NCI-H1105 (cell line): ENCODE data around the gene JAKMIP3.

Experiments
- DNase-seq: peaks from one replicate; lab custom pipeline; 2025; lab: John Stamatoyannopoulos, UW

JAKMIP3 gene

GRCh38 chr10:132065491-132066105 lies at the start of gene JAKMIP3:
TSS of gene JAKMIP3 (plus strand) at chr10:132065946. CDS start at chr10:132104809, 38,863 bp downstream.
- DNase-seq, result no peak

GRCh38 chr10:132016514-132016913 lies 49.2 kb upstream of the JAKMIP3 start:
- DNase-seq, result no peak

- DNase-seq, result no peak
Measured at GRCh38 chr10:132018446-132018845, 47.3 kb upstream of the JAKMIP3 start.

- DNase-seq, result no peak
Measured at GRCh38 chr10:132019366-132019765, 46.4 kb upstream of the JAKMIP3 start.

DNA sequence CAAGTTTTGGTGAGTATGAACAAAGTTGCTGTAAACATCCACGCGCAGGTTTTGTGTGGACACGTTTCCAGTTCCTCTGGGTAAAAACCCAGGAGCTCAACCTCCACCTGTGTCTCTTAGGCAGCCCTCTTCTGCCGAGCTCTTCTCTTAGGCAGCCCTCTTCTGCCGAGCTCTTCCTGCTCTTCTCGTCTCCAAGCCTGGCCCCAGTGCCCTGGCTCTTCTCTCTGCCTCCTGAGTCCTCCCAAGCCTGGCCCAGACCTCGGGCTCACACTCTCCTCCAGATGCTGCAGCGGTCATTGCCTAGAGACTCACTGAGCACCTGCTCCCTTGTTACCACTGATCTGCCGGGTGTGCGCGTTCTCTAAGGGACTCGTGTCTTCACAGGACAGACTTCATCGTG lies 45.3 kb upstream of the JAKMIP3 start:
- DNase-seq, result no peak

DNA sequence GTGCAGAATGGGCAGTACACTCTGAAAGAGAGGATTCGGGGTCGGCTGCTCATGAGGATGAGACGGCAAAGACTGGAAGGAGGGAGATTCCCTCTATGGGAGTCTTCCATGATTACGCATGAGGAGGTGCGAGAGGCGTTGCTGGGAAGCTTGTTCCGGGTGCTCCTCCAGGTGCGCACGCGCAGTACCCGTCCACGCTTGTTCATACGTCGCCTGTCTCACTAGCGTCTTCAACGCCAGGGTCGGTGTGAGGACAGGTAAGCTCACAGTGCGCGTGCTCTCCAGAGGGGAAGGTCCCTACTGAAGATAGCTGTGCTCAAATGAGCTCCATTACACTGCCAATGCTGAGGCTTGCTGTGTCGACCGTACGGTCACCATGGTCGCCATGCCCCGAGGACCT lies 44.7 kb upstream of the JAKMIP3 start:
- DNase-seq, result no peak

- DNase-seq, result no peak
Measured at GRCh38 chr10:132021504-132022143, 44.1 kb upstream of the JAKMIP3 start.

DNA sequence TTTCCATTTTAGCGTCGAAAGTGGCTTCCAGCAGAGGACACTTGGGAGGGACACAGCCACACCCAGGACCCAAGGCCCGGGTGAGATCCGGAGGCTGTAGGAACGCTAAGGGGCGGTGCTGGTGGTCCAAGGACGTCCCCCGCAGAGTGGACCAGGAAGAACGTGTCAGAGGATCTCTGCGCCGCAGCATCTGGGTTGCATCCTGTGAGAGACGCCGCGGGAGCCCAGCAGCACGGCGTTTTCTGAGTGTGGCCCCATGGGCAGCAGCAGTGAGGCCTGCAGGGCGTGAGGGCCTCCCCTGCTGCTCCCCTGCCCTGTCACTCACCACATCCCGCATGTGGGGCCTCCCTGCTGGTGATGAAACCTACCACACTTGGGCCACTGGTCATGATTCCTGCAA lies 43.5 kb upstream of the JAKMIP3 start:
- DNase-seq, result no peak

- DNase-seq, result no peak
Measured at GRCh38 chr10:132023092-132023811, 42.5 kb upstream of the JAKMIP3 start.

DNA sequence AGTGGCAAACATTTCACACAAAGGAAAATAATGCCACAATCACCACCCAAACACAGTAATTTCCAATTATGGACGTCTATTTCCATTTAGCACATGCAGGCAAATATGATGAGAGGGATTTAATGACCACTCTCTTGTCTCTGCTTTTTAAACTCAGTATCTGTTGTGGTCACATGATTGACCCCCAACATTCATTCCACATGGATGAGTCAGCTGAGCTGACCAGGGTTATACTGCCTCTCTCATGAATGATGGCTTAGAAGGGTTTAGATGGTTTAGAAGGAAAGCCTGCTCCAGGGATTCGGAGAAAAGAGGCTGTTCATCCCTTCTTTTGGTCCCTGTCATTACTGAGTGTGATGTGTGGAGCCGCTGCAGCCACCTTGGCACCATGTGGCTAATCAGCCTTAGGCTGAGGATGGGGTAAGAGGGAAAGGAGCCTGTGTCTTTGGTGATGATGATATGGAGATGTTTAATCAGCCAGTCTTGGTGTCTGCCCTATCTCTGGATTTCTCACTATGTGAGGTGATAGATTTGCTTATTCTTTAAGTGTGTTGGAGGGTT lies 38.2 kb upstream of the JAKMIP3 start:
- DNase-seq, result no peak

- DNase-seq, result no peak
Measured at GRCh38 chr10:132028706-132029105, 37.0 kb upstream of the JAKMIP3 start.

GRCh38 chr10:132030898-132031463 lies 34.8 kb upstream of the JAKMIP3 start:
- DNase-seq, result no peak

GRCh38 chr10:132033632-132034031 lies 32.1 kb upstream of the JAKMIP3 start:
- DNase-seq, result no peak

- DNase-seq, result no peak
Measured at GRCh38 chr10:132035476-132035875, 30.3 kb upstream of the JAKMIP3 start.

DNA sequence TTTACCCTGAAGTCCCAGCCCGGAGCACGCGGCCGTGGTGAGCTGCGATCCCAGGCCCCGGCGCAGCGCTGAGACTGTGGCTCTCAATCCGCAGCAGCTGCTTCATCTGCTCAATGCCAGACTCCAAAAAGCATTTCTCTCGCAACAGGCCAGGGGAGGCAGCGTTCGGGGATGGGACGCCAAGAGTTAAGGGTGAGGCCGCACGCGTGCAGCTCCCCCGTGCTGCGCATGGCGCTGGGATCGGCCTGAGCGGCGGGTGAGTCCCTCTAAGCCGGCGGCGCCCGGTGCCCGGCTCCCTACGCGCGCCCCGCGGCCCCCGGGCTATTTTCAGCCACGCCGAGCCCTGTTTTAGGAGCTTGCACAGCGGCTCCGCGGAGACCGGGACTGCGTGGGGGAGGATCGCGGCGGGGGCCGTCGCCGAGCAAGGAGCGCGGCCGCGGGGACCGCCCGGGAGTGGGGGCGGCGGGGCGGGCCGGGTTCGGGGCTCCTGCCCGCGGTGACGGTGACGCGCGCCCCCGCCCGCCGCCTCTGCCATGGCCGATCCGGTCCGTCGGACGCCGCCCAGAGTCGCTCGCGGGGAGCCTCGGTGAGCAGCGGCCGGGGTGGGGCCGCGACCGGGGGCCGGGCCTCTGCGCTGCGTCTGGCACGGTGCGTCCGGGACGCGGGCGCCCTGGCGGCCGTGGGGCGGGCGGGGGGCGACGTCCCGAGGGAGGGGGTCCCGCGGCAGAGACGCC lies 29.4 kb upstream of the JAKMIP3 start:
- DNase-seq, result no peak

DNA sequence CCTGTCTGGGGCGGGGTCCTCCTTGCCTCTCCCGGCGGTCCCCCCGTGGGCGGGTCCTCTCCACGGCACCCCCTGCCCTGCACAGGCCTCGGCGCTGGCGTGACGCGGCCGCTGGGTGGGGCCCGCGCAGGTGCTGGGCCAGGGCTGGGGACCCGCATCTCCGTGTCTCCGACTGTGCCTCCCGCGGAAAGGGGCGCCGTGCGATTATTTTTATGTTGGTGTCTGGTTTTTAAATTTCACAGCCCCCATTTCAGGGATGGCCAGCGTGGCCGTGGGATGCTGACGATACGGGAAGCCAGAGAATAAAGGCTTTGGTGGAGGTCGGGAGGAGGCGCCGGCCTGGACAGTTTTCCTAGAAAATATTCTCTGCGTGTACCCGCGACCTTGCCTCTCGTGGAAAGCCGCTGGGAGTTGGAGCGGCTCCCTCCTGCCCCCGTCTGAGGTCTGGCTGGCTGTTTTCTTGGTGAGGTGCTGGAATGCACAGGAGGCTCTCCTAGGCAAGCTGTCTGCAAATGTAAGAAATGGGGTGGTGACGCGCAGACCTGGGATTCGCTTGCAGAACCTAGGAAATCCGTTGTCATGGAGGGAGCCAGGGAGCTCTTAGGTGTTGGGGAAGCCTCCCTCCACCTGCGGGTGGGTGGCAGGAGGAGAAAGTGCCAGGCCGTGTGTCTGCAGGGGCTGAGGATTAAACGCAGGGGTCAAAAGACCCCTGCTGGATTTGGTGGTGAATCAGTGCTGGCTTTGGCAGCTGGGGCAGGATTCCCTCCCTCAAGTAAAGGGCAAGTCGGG lies 28.7 kb upstream of the JAKMIP3 start:
- no peak for DNase-seq

GRCh38 chr10:132037676-132037975 lies 28.1 kb upstream of the JAKMIP3 start:
- no peak for DNase-seq

GRCh38 chr10:132039371-132039770 lies 26.4 kb upstream of the JAKMIP3 start:
- no peak for DNase-seq

- no peak for DNase-seq
Measured at GRCh38 chr10:132040046-132040445, 25.7 kb upstream of the JAKMIP3 start.

- DNase-seq, result no peak
Measured at GRCh38 chr10:132041340-132041739, 24.4 kb upstream of the JAKMIP3 start.
